GM10847 (cell line): Measurements from ENCODE around the gene DTNBP1.

Experiments
- POLR2A ChIP-seq: IDR thresholded peaks from 2 replicates; pipeline ENCODE4 v1.6.1; 2011; ENCODE audit not compliant: insufficient read length; ENCODE audit errors: extremely low read depth

The DTNBP1 gene

DNA sequence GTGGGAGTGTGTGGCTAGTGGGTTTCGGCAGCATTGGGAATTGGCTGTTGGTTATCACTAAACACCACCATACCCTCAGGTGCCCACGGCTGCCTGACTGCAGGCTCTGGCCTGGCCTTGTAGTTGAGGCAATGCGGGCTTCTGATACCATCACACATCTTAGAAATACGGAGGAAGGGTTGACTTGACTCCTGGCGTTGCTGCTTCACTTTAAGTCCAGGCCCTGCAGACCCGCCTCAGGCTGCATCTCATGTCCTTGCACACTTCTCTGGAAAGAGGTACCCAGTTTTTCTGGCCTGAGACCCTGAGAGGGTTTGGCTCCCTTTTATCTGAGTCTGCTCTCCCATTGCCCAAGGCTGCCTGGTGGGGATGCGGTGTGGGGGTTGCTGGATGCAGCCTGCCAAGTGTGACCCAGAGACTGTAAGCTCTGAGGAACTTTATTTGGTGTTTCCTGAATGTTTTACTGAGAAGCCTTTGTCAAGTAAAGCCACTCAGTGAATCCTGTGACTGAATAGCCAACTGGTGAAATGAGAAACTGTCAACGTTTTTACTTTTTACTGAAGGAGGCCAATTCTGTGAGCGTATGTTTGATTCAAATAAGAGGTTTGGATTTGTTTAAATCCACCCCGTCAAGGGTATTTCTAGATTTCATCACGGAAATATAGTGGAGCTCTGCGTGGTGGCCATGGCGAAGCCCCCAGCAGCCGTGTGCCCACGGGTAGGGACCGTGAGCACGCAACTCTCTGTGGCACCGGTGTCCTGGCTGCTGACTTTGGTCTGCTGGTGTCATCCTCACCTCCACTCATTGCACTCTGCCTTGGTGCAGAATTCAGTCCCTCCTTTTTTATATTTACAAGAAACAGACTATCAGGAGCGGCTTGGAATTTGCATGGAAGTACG is 160.1 kb downstream of the DTNBP1 start:
- no peak for TF ChIP-seq POLR2A

DNA sequence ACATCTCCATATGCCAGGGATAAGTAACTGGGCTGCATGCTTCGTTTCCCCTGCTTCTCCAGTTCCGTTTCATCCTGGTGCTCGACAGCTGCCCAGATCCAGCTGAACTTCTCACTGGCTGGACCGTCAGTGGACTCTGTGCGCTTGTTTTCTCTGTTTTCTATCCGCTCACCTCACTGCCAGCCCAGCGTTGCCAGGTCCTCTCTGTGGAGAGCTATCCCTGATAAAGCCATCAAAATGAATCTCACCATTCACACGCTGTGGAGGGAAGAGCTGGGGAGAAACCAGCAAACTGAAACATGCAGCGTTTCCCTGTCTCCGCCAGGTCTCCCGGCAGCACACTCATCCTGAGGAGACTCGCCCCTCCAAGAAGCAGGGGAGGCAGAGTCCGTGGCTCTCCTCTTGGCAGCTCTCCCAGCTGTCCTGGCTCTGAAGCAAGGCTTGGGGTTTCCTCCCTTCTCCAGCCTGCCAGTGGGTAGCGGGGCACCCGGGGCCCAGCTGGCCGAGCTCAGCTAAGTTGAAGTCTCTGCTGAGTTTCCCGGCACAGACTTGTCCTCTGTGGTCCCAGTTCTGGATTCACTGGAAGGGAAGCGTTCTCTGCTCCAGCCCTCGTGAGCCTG is 160.9 kb downstream of the DTNBP1 start:
- no peak for TF ChIP-seq POLR2A

DNA sequence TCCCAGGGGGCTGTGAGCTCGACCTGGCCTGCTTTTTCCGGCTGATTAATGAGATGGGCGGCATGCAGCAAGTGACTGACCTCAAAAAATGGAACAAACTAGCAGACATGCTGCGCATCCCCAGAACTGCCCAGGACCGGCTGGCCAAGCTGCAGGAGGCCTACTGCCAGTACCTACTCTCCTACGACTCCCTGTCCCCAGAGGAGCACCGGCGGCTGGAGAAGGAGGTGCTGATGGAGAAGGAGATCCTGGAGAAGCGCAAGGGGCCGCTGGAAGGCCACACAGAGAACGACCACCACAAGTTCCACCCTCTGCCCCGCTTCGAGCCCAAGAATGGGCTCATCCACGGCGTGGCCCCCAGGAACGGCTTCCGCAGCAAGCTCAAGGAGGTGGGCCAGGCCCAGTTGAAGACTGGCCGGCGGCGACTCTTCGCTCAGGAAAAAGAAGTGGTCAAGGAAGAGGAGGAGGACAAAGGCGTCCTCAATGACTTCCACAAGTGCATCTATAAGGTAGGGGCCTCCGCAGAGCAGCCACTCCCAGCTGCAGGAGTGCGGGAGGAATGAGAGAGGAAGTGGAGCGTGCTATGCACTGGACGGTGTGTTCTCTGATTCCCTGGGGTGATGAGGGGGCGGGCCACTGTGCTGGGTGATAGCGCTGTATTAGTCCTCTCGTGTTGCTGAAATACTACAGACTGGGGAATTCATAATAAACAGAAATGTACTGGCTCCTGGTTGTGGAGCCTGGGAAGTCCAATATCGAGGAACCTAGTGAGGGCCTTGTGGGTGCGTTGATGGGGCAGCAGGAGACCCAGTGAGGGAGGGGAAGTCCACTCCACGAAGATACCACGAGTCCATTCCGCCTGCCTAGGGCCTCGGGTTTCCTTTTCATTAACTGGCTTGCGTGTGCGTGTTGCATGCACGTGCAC is 161.7 kb downstream of the DTNBP1 start:
- no peak for TF ChIP-seq POLR2A

DNA sequence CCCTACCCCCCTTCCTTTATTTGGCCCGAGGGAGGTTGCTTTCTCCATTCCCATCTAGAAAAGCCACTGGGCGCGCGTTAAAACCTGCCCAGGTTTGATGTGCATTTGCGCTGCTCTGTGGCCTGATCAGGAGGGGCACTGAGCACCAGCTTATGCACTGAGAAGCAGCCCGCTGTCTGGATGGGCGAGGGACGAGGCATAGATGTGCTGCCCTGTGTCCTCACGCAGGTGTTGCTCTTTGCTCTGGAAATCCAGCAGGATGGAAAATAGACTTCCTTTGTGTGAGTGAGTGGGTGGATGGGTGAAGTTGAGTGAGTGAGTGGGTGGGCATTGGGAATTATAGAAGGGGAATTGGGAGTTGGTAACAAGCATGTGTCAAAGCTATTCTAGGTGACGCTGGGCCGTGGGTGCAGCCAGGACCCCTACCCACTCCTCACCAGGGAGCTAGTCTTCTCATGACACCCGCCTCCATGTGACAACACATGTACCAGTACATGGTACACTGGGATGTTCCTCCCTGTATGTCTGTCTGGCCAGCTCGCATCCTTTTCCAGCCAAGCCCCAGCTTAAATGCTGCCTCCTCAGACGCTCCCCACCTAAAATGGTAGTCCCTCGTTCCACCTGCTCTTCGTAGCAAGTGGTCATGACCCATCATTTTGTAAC is 162.6 kb downstream of the DTNBP1 start:
- no peak for TF ChIP-seq POLR2A

DNA sequence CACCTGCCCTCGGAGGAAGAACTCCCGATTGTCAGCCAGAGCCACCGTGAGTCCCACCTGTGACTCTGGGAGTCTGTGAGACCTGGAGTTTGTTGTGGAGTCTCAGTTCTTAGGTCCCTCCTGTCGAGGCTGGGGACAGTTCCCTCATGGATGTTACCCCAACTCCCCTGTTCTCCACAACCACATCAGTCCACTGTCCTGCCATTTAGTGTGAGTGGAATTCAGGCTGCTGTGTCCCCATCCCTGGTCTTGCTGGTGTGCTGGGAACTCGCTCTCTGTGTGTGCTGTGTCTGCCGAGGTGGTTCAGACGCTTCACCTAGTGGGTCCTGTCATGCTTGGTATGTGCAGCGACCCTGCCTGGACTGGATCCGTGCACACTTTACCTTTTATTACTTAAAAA is 163.2 kb downstream of the DTNBP1 start:
- TF ChIP-seq POLR2A, result no peak

DNA sequence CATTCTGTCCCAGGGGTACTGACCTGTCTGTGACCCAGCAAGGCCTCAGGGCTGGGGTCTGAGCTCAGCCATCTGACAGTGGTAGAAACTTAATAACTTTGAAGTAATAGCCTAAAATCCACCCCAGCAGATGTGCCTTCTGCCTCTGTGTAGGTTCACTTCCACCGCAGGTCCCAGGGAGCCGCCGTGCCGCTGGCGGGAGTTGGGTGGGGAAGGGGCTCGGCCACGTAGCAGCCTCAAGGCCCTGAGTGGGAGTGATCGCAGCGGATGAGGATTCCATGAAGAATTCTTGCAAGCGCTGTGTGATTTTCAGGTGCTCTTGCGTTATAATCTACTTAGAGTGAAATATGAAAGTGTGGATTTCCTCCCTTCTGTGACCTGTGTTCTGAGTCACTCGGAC is 163.7 kb downstream of the DTNBP1 start:
- no peak for TF ChIP-seq POLR2A

DNA sequence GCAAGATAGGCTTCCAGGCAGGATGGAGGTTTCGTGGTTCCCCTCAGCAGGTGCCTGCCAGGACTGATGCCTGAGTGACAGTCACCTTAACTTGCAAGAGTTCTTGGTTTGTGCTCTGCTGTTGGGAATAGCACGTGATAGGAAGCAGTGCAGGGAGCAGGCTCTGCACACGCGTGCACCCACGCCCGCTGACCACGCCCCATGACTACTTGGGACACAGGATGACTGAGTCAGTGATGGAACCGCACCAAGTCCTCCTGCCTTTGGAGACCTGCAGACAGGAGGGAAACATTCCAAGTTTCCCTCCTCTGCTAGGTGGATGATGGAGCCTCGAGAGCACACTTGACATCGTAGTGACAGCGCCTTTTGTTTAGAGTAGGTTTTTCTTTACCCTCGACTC is 164.2 kb downstream of the DTNBP1 start:
- no peak for TF ChIP-seq POLR2A

DNA sequence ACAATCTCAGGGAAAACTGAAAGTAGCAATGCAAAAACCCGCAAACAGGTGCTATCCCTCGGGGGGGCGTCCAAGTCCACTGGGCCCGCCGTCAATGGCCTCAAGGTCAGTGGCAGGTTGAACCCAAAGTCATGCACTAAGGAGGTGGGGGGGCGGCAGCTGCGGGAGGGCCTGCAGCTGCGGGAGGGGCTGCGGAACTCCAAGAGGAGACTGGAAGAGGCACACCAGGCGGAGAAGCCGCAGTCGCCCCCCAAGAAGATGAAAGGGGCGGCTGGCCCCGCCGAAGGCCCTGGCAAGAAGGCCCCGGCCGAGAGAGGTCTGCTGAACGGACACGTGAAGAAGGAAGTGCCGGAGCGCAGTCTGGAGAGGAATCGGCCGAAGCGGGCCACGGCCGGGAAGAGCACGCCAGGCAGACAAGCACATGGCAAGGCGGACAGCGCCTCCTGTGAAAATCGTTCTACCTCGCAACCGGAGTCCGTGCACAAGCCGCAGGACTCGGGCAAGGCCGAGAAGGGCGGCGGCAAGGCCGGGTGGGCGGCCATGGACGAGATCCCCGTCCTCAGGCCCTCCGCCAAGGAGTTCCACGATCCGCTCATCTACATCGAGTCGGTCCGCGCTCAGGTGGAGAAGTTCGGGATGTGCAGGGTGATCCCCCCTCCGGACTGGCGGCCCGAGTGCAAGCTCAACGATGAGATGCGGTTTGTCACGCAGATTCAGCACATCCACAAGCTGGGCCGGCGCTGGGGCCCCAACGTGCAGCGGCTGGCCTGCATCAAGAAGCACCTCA is 166.3 kb downstream of the DTNBP1 start:
- no peak for TF ChIP-seq POLR2A

DNA sequence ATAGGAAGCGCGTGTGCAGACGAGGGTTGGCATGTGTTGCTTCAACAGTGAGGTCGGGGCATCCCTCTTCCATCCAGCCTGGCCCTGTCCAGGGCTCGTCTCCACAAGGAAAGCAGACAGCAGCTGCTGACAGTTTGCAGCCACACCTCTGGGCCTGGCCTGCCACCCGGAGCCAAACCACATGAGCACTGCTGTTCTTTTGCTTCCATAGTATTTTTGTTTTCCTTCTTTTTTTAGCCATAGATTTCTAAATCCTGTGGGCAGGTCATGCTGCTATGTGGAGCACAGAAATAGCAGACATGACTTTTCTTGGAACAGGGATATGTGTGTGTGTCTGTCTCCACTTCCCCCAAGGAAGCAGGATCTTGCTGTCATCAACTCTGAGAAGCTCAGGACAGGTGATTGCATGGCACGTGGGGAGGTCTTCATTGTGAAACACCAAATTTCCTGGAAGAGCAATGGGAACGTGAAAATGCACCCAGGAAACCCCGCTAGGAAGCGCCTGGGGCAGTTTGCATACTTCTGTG is 167.4 kb downstream of the DTNBP1 start:
- no peak for TF ChIP-seq POLR2A

DNA sequence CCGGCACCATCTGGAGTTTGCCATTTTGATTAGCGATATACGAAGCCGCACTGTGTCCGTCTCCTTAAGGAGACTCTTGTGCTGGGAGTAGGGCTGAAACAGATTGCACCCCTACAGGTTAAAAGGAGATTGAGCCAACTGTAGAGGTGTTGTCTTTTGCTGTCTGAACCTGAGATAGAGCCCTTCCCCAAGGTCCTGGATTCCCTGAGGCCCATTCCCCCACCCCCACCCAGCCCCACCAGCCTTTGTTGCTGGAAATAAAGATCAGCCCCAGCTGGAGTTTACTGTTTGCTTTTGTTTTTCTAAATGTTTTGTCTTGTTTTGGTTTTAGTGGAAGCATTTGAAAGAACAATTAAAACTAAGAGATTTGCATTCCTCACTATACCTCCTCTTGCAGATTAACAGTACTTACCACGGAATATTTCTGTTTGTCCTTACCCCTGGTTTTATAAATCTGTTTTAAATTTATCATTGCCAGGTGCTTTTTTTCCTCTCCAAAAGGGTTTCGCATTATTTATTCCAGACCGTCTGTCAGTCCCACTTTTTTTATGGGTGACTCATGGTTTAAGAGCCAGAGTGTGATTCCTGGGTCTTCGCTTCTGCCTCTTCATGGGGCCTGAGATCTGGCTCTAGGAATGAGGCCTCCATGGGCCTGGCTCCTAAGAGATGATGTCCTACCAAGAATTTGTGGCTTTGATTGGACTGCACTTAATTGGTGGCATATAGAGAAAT is 169.2 kb downstream of the DTNBP1 start:
- TF ChIP-seq POLR2A, result no peak

DNA sequence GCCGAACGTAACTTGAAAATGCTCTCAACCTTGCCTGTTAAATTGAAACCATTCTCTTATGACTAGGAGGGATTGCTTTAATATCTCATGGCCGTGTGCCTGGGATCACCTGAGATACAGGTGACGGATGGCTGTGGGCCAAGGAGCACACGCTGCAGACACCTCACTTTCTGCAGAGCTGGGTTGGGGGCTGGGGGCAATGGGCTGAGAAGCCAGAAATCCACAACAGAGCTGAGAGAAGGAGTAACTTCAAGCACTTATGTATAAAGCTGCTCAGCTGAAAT is 170.9 kb downstream of the DTNBP1 start:
- no peak for TF ChIP-seq POLR2A

DNA sequence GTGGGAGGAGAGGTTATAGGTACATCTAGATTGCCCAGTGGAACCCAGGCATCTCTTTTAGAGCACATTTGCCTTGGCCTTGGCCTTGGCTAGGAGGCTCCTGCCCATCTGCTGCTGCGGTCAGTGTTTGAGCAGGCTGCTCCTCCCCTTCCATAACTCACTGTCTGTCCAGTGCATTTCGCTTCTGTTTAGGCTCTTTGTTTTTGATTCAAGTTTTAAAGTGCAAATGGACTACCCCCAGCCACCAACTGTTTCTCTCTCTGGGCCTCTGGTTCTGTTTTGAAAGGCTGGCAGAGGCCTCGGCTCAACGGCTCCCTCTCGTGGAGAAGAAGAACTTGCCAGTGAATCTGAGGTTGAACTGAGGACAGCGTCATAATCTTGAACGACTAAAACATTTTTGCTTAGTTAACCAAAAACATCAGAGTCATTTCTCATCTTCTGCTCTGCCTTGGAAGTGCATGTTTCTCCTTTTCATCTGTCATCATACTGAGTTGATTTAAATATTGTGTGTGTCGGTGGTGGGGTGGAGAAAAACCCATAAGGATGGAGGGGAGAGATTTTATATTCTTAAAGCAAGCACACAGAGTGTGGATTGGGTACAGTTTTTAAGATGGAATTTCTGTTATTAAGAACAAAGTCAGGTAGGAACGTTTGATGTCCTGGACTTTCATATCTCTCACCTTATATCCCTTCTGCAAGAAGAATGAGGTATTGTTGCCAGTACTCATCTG is 171.4 kb downstream of the DTNBP1 start:
- no peak for TF ChIP-seq POLR2A
